ENCODE measurements around the gene PCED1B. TPM values are rescaled to one million over a fixed set of nuclear protein-coding genes. Genes with fewer than 3 reads are reported as not detected.

Gene PCED1B
- total RNA-seq, 3 donors from 2014 or later, result 1.6 to 6.2 (median 5.1) TPM

DNA sequence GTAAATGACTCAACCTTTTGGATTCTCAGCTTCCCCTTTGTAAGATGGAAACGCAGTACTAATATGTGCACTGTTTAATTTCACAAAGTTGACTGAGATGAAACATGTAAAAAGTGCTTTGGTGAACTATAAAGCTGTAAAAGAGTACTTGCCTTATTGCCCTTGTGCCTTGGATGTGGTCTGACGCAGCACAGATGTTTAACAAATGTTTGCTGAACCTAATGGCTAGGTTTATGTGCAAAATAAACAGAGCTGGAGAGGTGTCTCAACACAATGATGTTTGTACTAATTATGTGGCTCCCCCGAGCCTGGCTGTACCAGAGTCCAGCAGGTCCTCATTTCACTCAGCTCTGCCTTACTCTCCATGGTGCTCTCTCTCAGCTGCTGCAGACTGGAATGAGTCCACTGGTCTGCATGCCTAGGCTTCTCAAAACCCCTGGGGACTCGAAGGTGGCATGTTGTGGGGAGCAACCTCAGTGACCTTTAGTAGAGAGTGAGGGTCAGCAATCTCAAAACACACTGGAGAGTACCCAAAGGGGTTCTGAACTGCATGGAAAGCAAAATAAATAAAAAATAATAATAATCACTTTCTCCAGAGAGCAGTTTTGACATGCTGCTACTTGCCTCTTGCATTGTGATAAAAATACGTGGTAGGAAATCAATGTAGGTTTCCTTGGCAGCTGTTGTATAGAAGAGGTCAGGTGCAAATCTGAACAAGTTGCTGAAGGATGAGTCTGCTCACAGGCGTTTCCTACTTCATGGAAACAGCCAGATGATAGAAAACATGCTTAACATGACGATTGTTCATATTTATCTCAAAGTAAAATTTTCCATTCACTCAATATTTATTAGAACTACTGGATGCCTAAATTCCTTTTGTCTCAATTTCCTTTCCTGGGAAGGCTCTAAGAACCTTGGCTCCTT, 8.9 kb downstream of the PCED1B start:
- Histone ChIP-seq H3K27ac (peak overlapping the region; percentile 69 to 82), H3K4me1 (no peaks in the 10 kb centered on the region), H3K4me3 (no peak overlapping the region), H3K27me3 (no peaks in the 10 kb centered on the region), H3K36me3 (no peaks in the 10 kb centered on the region), H3K9me3 (no peaks in the 10 kb centered on the region)
- intact Hi-C loops (cut with DNase I; ENCODE audit: low total_unique reads), result no loop called here
- TF ChIP-seq, protein P1, sequence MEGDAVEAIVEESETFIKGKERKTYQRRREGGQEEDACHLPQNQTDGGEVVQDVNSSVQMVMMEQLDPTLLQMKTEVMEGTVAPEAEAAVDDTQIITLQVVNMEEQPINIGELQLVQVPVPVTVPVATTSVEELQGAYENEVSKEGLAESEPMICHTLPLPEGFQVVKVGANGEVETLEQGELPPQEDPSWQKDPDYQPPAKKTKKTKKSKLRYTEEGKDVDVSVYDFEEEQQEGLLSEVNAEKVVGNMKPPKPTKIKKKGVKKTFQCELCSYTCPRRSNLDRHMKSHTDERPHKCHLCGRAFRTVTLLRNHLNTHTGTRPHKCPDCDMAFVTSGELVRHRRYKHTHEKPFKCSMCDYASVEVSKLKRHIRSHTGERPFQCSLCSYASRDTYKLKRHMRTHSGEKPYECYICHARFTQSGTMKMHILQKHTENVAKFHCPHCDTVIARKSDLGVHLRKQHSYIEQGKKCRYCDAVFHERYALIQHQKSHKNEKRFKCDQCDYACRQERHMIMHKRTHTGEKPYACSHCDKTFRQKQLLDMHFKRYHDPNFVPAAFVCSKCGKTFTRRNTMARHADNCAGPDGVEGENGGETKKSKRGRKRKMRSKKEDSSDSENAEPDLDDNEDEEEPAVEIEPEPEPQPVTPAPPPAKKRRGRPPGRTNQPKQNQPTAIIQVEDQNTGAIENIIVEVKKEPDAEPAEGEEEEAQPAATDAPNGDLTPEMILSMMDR (IDR thresholded peaks at IDR 0.05), result no peak
- TF ChIP-seq POLR2A (IDR thresholded peaks at IDR 0.05) (no peak), POLR2AphosphoS5 (IDR thresholded peaks at IDR 0.05) (no peak)
- no peak for DNase-seq (ENCODE audit: low spot score in 2 of 2)

DNA sequence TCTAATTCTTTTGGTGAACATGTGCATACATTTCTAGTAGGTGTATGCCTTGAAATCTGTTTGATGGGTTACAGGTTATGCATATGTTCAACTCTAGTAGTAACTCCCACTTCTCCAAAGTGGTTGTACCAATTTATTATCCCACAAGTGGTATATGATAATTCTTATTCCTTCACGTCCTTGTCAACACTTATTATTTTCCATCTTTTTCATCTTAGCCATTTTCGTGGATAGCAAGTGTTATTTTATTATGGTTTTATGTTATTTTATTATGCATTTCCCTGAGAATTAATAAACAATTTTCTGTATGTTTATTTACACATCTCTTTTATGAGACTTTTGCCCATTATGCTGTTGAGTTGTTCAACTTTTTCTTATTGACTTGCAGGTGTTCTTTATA, 11.6 kb downstream of the PCED1B start:
- Histone ChIP-seq H3K4me1 (no peaks in the 10 kb centered on the region), H3K9me3 (no peaks in the 10 kb centered on the region), H3K27me3 (no peaks in the 10 kb centered on the region), H3K27ac (no peak overlapping the region), H3K36me3 (no peaks in the 10 kb centered on the region), H3K4me3 (no peak overlapping the region)
- no peak for DNase-seq (ENCODE audit: low spot score in 2 of 2)
- intact Hi-C loops (cut with DNase I; ENCODE audit: low total_unique reads), result no loop called here
- TF ChIP-seq, protein P1 (IDR thresholded peaks at IDR 0.05), result no peak
- TF ChIP-seq POLR2AphosphoS5 (IDR thresholded peaks at IDR 0.05) (no peak), POLR2A (IDR thresholded peaks at IDR 0.05) (no peak)

DNA sequence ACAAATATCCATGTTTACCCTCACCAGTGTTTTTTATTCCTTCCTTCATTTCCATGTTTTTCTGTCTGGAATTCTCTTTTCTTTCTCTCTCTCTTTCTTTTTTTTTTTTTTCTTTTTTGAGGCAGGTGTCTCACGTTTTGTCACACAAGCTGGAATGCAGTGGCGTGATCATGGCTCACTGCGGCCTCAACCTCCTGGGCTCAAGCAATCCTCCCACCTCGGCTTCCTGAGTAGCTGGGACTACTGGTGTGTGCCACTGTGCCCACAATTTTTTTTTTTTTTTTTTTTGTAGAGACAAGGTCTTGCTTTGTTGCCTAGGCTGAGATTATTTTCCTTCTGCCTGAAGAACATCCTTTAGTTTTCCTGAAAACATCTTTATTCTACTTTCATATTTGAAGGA, 15.4 kb downstream of the PCED1B start:
- Histone ChIP-seq H3K36me3 (no peaks in the 10 kb centered on the region), H3K9me3 (no peaks in the 10 kb centered on the region), H3K27ac (no peak overlapping the region), H3K27me3 (no peaks in the 10 kb centered on the region), H3K4me3 (no peak overlapping the region), H3K4me1 (peaks cover 0 to 6% of the 10 kb centered on the region in 2 donors)
- intact Hi-C loops (cut with DNase I; ENCODE audit: low total_unique reads), result no loop called here
- DNase-seq (ENCODE audit: low spot score in 2 of 2), result no peak
- no peak for TF ChIP-seq POLR2AphosphoS5 (IDR thresholded peaks at IDR 0.05)
- no peak for TF ChIP-seq POLR2A (IDR thresholded peaks at IDR 0.05)
- TF ChIP-seq, protein P1 (IDR thresholded peaks at IDR 0.05), result no peak

DNA sequence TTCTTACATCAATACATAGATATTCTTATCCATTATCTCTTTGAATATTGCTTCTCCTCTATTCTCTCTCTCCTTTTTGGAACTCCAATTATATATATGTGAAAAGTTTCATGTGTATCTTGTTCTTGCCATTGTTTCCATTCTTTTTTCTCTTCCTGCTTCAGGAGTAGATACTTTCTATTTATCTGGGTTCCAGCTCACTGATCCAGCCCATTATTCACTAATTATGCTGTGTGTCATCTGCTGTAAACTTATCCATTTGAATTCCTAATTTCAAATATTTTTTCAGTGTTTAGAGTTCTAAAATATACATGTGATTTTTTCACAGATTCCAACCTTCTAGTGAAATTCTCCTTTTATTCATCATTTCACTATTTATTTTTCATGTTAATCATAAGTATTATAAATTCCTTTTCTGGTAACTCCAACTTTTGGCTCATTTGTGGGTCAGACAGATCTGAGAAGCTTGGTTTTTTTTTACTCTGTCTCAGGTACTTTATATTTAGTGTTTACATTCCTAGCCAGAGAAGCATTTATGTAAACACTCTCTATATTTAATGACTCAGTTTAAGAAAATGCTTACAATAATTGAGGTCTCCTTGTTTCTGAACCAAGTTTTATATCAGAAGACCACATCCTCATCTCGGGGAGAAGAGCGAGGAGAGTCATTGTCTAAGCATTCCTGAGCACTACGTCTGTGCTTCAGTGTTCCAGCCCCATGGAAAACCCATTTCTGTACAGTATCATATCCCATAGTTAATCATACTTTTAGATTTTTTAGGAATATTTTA, 16.2 kb downstream of the PCED1B start:
- H3K27me3 ChIP-seq, result no peaks in the 10 kb centered on the region
- no peak overlapping the region for H3K4me3 ChIP-seq
- intact Hi-C loops (cut with DNase I; ENCODE audit: low total_unique reads), result no loop called here
- no peak overlapping the region for H3K27ac ChIP-seq
- H3K4me1 ChIP-seq, result peaks cover 0 to 6% of the 10 kb centered on the region in 2 donors
- no peak for TF ChIP-seq POLR2AphosphoS5 (IDR thresholded peaks at IDR 0.05)
- no peak for TF ChIP-seq POLR2A (IDR thresholded peaks at IDR 0.05)
- TF ChIP-seq, protein P1 (IDR thresholded peaks at IDR 0.05), result no peak
- no peaks in the 10 kb centered on the region for H3K36me3 ChIP-seq
- no peaks in the 10 kb centered on the region for H3K9me3 ChIP-seq
- no peak for DNase-seq (ENCODE audit: low spot score in 2 of 2)
